GM19463 (cell line): ENCODE measurements around the gene BATF.
A peak's percentile ranks its signal among the peaks of the same experiment; 100 is the strongest.

Experiments
- ATAC-seq: cut with Tn5 transposase; IDR thresholded peaks from one replicate; pipeline ENCODE4 v1.9.1; 2021; ENCODE audit warnings: mild to moderate bottlenecking, moderate library complexity; ENCODE audit not compliant: unreplicated experiment

Gene BATF

GRCh38 chr14:75559451-75560222 lies 37.4 kb downstream of the BATF start:
- ATAC-seq, result peak; percentile 60

GRCh38 chr14:75561013-75561432 lies 38.8 kb downstream of the BATF start:
- no peak for ATAC-seq

- ATAC-seq, result no peak
Observed at GRCh38 chr14:75562089-75562488, 39.8 kb downstream of the BATF start.

GRCh38 chr14:75562489-75562888 lies 40.2 kb downstream of the BATF start:
- ATAC-seq, result no peak

- ATAC-seq, result no peak
Observed at GRCh38 chr14:75563931-75564330, 41.7 kb downstream of the BATF start.

GRCh38 chr14:75565056-75565455 lies 42.8 kb downstream of the BATF start:
- no peak for ATAC-seq

- ATAC-seq, result peak; percentile 67
Observed at GRCh38 chr14:75566321-75566720, 44.1 kb downstream of the BATF start.

- no peak for ATAC-seq
Observed at GRCh38 chr14:75566752-75567151, 44.5 kb downstream of the BATF start.

- no peak for ATAC-seq
Observed at GRCh38 chr14:75568140-75568539, 45.9 kb downstream of the BATF start.

- ATAC-seq, result no peak
Observed at GRCh38 chr14:75568791-75569190, 46.5 kb downstream of the BATF start.

GRCh38 chr14:75570797-75571196 lies 48.5 kb downstream of the BATF start:
- ATAC-seq, result peak; percentile 40

- ATAC-seq, result no peak
Observed at GRCh38 chr14:75572104-75572503, 49.8 kb downstream of the BATF start.

GRCh38 chr14:75577090-75577489 lies 54.8 kb downstream of the BATF start:
- no peak for ATAC-seq

GRCh38 chr14:75577729-75578101 lies 55.4 kb downstream of the BATF start:
- peak; percentile 83 for ATAC-seq

- peak; percentile 34 for ATAC-seq
Observed at GRCh38 chr14:75578102-75578785, 56.0 kb downstream of the BATF start, which contains the start of gene FLVCR2. Gene FLVCR2 (plus strand): TSS chr14:75578620. CDS start chr14:75578973, 353 bp downstream.

GRCh38 chr14:75578786-75579337 lies 56.6 kb downstream of the BATF start:
- no peak for ATAC-seq

- no peak for ATAC-seq
Observed at GRCh38 chr14:75579338-75579864, 57.1 kb downstream of the BATF start.

- no peak for ATAC-seq
Observed at GRCh38 chr14:75579882-75580281, 57.6 kb downstream of the BATF start.

GRCh38 chr14:75587388-75587787 lies 65.1 kb downstream of the BATF start:
- no peak for ATAC-seq

- no peak for ATAC-seq
Observed at GRCh38 chr14:75589931-75590330, 67.7 kb downstream of the BATF start.

- no peak for ATAC-seq
Observed at GRCh38 chr14:75591331-75591946, 69.2 kb downstream of the BATF start.
